Measurements from ENCODE around the gene EFCAB8.

EFCAB8 gene

DNA sequence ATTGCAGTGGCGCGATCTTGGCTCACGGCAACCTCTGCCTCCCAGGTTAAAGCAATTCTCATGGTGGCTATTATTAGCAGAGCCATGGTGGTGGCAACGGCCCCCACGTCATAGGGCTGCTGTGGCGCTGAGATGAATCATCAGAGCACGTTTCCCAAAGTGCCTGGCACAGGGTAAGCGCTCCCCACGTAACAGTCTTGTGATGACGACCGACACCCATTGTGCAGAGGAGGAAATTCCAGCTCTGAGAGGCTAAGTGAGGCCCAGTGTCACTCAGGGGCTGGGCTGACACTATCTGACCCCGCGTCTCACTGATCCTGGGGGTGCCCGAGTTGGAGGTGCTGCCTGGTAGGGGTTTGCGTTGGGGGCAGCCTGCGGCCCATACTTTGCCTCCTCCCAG is 129.3 kb downstream of the EFCAB8 start:
- no peak for DNase-seq

DNA sequence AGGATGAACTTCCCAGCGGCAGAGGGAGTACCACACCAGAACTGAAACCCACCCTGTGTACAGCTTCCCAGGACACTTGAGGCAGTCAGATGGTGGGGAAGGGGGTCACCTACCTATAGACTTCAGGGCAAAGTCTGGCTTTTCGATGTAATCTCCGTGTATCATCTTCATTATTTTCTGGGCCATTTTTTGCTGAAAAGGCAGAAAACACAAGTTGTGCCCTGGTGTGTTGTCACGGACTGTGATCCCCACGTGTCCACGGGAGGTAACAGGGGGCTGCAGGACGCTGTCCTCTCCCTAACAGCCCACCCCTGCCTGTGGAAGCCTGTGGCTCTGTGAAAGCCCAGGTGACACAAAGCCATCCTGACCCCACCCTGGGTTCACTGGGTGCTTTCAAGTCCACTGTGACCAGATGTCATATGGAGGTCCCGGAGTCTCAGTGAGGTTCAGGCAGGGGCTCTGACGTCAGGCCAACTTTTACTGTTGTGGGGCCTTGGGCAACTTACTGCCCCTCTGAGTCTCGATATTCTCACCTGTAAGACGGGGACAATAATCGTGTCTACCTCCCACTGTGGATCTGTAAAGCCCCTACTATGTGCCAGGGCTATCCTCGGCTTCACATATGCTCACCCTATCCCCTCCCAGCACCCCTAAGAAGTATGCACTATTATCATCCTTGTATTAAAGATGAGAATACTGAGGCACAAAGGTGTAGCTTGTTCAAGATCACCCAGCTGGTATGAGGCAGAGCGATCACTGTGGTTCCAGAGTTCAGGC is 131.0 kb downstream of the EFCAB8 start:
- no peak for DNase-seq

DNA sequence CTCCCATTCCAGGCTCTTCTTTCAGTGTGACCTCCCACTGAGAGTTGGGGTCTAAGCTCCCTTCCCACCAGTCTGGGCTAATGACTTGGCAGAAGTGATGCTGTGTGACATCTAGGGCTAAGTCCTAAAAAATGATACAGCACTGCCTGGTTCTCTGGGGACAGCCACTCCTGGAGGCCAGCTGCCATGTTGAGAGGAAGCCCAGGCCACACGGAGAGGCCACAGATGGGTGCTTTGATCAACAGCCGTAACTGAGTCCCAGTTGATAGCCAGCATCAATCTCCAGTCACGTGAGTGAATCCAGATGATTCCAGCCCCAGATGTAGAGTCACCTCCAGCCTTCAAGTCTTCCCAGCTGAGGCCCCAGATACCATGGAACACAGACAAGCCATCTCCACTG is 131.7 kb downstream of the EFCAB8 start:
- DNase-seq = no peak

DNA sequence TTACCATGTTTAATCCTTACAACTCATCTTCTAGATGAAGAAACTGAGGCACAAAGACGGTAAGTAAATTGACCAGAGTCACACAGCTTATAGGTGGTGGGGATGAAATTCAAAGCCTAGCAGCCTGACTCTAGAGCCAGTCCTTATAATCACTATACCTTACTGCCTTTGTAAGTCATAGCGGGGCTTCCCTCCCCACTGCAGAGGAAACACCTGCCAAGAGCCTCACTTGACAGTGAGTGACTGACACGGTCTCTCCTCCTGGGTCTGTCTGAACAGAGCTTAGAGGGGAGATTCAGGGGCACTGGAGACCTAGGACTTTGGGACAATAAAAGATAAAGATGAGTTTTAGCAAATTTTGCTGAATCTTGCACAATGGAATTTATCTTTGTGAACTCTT is 132.7 kb downstream of the EFCAB8 start:
- no peak for DNase-seq

DNA sequence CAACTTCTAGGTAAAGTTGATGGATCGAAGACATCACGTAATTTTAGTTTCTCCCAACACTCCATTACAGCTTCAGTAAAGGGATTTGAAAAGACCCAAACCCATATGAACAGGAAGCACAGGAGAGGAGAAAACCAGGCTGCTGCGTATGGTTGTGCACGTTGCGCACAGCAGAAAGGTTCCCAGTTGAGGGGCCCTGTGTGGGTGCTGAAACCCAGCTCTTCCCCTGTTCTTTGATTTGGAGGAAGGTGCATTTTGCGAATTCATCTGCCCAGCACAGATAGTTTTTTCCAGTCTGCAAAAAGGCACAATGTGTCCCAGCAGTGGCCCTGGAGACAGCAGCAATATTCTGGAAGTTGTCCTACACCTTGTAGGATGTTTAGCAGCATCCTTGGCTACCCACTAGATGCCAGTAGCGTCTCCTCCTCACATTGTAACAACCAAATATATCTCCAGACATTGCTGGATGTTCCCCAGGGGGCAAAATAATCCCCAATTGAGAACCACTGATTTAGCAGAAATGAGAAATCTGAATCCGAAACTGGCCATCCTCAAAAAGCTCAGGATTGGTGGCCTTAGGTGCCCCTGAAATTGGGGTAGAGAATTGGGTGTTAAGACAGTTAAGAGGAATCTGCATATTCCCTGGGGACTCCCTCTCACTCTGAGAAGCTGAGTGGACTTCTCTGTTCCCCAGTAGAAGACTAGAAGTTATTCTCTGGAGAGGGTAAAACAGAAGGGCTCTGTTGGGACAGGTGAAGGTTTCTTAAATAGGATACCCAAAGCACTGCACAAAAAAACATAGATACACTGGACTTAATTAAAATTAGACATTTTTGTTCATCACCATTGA is 133.3 kb downstream of the EFCAB8 start:
- peak; percentile 49 for DNase-seq

DNA sequence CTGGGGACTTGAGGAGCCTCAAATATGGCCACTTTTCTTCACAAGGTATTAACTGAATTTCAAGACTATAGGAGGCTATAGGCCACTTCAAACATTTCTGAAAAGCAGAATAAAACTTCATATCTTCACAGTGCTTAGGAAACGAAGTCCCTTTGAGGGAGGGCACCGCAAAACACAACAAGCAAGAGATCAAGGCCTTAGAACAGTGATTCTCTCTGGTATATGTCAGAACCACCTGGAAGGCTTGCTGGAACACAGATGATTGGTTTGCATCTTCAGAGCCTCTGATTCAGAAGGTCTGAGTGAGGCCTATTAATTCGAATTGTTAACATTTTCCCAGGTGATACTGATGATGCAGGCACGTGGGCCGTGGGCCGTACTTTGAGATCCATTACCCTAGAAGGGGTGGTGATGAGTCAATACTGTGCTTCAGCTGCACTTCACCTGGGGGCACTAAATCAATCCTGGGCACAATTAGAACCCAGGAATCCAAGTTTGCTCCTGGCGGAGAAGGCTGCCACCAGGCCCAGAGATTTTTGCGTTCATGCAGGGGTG is 134.8 kb downstream of the EFCAB8 start:
- no peak for DNase-seq

DNA sequence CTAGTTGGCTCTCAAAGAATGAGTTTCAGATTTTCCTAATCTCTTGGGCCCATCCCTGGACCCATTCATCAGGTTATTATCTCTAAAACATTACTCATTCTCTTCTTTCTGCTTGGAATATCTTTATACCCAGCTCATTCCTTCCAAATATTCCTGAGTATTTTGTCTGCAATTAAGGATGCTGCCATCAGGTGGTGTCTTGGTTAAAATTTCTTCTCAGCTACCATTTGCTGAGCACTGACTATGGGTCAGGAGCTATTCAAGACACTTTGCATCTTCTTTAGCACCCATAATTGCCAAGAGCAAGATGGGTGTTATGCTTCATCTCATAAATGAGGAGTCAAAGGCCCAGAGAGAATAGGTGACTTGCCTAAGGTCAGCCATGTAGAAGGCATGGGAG is 137.1 kb downstream of the EFCAB8 start:
- DNase-seq = no peak

DNA sequence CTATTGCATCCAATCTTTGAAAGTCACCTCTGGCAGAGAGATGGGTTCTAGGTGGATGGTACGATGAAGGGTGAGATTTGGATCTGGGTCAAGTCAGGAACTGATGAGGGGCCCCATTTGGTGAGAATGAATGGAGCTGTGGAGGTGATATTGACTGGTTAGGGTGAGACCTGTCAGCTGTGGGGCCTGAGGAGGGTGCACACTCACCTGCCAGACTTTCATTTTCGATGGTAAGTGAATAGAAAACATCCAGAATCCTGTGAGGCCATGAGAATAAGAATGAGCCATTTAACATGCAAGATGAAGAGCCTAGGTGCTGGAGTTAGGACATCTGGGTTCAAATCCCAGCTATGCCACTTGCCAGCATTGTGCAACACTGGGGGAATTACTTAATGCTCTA is 138.7 kb downstream of the EFCAB8 start:
- DNase-seq = no peak

DNA sequence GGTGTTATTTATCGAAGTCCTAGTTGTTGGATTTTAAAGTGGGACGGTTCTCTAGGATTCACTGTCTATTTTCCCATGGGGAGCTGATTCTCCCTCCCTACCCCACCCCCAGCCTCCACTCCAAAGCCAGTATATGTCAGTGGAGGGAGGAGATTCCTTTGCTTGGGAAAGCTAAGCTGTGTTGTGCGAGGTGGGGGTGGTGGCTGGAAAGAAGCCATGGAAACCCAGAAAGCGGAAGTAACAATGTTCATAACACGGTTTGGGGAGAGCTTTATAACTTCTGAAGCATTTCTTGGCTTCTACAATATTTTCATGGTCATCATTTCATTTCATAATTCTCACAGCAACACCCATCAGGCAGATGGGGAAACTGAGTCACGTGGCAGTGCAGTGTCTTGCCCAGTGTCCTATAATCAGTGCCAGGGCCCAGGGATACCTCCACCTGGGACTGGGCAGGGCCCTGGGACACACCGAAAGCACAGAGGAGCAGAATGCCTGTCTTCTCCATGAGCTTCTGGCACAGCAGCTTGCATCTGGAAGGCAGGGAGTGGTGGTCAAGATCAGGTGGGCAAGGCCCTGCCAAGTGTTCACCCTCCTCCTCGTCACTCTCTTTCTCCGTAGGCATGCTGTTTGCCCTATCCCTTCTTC is 141.0 kb downstream of the EFCAB8 start:
- no peak for DNase-seq

DNA sequence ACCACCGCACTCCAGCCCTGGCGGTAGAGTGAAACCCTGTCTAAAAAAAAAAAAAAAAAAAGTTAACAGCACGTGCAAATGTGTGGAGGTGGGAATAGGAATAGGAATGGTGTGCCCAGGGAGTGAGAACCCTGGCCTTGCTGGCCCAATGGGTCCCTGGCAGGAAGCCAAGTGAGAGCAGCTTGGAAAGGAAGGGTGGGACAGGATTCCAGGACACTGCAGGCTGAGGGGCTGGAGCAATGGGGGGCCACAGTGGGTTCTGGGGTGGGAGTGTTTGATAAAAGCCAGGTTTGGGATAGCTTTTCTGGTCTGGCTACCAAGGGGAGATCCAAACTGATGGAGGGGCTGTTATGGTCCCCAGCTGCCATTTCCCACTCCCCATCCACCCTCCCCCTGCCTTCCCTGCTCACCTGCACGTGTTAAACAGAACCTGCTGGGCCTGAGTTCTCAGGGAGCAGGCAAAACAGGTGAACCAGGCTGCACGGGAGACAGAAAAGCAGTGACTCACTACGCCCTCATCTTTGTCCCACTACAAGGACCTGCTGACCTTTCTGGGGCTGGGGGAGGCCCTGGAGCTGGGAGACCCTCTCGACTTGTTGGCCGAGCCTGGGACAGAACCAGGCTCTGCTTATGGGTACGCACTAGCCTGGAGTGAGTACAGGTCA is 142.2 kb downstream of the EFCAB8 start:
- DNase-seq = no peak

DNA sequence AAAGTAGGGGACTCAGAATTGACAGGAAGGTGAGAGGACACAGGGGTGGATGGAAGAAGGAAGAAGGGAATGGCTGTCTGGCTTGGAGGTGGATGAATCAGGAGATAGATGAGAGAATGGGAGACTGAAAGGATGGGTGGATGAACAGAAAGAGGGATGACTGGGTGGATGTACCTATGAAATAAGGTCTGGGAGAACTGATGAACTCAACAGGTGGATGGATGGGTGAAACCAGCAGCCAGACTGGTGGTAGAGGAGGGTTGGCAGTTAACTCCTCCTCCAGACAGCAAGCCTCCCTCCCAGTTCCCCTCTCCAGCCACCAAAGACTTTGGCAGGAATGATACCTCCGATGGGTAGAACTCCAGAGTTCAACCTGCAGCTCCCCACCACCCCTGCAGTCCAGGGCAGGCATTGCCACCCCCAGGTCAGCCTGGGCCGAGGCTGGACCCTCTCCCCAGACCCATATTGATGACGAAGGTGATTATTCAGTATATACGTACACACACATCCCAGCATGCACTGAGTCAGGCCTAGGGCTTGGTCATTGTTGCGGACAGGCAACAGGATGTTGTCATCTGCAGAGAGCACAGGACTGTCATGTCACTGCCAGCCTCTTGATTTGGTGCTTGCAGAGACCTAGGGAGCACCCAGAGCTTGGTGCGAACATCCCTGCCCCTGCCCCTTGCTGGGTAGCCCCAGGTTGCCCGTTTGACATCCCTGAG is 143.5 kb downstream of the EFCAB8 start:
- DNase-seq = no peak

DNA sequence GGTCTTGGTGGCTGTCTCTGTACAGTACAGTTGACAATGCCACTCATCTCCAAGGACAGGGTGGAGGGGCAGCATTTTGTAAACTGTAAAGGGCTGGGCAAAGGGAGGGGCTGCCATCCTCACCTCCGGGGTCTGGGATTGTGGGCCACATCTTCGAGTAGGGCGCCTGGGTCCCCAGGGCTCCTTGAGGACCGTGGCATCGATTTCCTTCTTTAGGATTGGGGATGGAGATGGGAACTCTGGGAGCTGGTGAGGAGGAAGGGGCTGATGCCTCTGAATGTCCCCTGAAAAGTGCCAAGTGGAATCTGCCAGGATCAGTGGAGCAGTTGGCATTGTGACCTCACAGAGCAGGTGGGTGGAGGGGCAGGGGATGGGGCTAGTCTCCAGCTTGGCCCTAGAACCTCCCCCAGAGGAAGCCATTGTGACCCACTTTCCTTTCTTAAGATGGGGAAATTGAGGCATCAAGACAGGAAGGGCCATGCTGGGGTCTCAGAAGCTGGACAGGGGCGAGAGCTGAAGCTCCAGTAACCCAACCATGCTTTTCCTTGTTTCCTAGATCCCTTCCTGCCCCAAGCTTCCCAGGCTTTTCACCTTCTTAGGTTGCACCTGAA is 145.5 kb downstream of the EFCAB8 start, which contains the start of gene SUN5:
TSS of gene SUN5 (minus strand) at position 293 of the 611 bp plus-strand sequence. CDS start at position 200, 93 bp downstream.
- DNase-seq = no peak

DNA sequence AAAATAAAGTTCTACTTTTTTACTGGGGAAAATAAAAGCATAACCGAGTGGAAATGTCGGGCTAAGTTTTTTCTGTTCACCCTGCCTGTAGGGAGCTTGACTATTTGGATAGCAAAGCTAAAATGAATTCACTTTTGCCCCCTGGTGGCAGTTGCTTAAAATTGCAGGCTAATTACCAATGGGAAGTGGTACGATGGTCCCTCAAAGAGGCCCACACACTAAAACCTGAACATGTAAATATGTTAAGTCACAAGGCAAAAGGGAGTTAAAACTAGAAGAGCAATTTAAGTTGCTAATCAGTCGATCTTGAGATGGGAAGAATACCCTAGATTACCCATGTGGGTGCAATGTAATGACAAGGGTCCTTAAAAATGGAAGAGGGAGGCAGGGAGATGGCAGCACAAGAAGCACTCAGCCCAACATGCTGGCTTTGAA is 146.4 kb downstream of the EFCAB8 start:
- peak; percentile 77 for DNase-seq

DNA sequence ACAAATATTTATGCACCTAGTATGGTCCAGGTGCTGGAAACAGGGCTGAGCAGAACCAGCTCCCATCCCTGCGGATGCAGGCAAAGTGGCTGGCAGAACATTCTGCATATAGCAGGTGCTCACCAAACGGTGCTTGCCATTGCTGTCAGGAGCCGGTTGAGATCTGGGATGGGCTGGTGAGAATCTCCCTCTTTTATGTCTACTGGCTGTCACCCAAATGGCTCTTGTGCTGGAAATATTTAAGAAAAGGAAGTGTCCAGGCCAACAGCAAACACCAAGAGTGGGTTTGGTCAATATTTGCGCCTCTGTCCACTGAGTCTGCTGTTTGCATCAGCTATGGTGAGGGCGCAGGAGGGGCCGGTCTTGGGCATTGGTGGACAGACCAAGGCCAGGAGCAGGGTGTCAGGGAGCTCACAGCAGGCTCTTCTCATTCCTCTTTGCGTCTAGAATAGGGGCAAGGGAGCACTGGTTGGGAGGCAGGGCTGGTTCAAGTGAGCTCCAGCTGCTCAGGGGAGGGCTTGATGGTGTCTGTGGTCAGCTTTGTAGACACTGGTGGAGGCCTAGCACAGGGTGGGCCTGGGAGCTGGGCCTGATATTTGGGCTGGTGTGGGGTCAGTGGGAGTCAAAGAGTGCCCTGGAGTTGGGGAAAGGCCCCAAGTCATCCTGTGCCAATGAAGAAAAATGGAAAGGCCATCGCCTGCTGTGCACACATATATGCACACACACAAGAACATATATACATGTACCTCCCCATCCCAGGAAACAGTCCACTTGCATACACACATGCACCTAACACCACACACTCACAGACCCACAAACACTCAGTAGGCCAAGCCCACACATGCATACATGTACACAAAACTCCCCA is 147.4 kb downstream of the EFCAB8 start:
- no peak for DNase-seq

DNA sequence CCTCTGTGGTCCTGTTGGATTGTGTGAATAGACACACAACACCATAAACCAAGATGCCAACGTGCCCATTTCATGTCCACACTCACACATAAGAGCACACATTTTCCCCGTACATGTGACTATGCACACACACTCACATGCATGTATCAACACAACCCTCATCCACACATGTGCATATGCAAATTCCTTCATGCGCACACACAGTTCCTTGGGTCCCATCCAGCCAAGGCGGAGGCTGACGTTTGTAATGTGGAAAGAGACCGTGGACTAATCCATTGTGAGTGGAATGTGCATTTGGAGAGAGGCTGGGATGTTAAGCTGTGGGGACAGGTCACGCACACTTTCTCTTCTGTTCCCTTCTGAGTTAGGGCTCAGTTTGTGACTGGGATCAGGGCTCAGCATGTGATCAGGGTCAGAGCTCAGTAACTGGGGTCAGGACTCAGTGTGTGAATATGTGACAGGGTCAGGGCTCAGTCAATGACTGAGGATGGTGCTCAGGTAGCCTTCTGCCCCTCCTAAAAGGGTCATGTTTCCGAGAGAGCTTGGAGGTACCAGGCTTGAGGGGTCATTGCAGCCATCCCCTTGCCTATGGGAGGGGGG is 148.2 kb downstream of the EFCAB8 start:
- DNase-seq = no peak

DNA sequence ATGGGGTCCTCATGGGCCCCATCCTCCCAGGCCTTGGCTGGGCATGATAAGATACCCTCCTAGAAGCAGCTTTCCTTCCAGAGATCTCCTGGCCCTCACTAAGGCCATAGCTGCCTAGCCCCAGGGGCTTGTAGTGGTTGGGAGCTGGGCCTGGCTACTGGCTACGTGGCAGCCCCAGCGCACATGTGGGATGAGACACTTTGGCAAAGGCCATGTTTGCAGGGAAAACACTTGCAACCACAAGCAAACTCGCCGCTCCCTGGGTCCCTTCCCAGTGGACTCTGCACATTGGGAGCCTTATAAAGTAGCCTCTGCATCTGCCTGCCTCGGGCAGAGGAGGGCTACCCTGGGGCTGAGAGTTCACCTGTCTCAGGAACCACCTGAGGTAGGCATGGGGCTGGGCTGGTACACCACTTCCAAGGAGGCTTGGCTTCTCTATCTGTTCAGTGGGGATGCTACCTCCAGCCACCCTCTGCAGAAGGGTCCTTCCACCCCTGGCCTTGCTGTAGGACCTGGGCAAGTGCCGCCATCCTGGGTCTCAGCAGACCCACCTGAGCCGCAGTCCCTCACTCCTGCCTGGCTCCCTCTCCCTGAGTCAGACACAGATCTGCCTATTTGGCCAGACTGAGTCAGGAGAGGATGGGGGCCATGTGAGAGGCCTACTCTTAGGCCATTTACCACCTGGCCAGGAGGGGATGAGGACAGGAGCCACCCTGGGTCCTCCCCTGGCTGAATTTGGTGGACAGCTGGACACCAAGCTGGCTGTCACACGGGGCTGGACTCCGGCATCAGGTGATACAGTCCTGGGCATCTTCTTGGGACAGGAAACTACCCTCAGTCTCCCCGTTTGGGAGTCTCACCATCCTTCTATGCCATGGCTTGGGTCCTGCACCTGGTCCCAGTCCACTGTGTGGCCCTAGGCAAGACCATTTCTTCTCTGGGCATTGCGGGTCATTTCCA is 148.9 kb downstream of the EFCAB8 start, which contains the start of gene BPIFB2:
TSS of gene BPIFB2 (plus strand) at position 329 of the 960 bp plus-strand sequence. CDS start 871 bp downstream, outside the sequence.
- no peak for DNase-seq

DNA sequence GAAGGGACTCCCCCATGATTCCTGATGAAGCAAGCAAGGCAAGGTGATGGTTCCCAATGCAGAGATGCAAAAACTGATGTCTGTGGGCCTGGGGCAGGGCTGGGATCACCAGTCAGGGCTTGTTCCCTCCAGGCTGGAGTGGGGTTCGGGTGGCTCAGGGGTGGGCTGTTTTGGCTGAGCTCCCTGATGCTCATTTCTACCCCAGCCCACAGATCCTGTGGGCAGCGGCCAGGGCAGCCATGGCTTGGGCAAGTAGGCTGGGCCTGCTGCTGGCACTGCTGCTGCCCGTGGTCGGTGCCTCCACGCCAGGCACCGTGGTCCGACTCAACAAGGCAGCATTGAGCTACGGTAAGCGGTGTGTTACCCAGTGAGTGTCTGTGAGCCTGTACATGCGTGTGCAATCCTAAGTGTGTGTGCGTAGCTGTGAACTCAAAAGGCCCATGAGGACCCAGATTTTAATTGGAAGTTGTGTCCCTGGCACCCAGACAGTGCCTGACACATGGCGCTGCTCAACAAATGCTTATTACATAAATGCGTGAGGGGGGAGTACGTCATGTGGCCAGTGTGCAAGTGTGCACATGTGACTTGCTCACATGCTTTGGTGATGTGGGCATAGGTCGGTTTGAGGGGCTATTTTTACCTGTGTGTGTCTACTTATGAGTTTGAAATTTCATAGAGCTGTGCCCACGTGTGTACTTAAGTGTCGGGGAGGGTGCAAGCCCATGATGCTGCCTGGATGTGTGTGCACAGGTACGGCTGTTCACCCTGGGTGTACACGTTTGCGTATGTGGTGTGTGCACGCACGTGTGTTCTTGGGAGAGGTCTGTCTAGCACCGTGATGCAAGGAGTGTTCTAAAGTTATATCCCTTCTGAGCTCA is 149.9 kb downstream of the EFCAB8 start:
- DNase-seq = no peak

Measured in NCI-H82 (cell line).